ENCODE measurements around the gene ENPP6. TPM values are rescaled to one million over a fixed set of nuclear protein-coding genes. Genes with fewer than 3 reads are reported as not detected.
A peak's percentile ranks its signal among the peaks of the same experiment; 100 is the strongest.

Gene ENPP6
- total RNA-seq, 1 donor from 2014 or later, result 0.76 TPM

DNA sequence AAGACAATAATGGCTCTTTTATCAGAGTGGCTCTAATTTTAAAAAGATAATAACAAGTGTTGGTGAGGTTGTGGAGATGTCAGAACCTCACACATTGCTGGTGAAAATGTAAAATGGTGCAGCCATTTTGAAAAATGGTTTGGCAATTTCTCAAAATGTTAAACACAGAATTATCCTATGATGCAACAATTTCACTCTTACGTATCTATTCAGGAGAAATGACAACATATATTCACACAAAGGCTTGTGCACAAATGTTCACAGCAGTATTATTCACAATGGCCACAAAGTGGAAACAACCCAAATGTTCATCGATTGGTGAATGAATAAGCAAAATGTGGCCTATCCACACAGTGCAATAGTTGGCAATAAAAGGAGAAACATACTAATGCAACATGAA is 24.7 kb downstream of the ENPP6 start:
- DNase-seq (ENCODE audit: extremely low read depth, low read depth, low spot score), result no peak

DNA sequence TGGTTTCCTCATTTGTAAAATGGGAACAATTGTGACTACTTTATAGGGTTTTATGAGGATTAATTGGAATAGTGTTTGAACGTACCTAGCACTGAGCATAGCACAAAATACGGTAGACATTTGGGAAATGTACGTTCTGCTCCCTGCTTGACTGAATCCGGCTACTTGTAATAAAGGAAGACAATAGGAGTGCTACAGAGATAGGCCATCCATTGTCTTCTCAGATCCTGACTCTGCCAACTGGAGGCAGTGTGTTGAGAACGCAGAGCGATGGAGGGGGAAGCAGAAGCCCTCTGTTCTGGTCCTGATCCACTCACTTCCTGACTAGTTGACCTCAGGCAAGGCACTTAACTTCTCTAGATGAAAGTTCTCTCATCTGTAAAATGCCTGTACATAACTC is 26.4 kb downstream of the ENPP6 start:
- DNase-seq (ENCODE audit: extremely low read depth, low read depth, low spot score), result no peak

DNA sequence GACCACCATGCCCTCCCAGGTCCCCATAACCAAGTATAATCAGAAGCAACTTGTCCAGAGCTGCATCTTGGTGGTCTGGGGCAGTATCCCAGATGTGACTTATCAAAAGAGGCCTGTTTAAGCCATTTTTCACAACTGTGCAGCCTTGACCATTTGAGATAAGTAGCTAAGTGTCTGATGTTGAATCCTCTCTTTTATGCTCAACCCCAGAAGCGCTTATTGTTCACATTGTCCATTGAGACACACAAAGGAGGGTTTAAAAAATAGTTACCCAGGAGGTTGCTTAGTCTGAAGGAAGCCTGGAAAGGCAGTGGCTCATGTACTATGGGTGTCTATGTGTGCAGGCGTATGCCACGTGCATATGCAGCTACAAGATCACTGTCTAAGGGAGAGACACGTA is 27.0 kb downstream of the ENPP6 start:
- no peak for DNase-seq (ENCODE audit: extremely low read depth, low read depth, low spot score)

DNA sequence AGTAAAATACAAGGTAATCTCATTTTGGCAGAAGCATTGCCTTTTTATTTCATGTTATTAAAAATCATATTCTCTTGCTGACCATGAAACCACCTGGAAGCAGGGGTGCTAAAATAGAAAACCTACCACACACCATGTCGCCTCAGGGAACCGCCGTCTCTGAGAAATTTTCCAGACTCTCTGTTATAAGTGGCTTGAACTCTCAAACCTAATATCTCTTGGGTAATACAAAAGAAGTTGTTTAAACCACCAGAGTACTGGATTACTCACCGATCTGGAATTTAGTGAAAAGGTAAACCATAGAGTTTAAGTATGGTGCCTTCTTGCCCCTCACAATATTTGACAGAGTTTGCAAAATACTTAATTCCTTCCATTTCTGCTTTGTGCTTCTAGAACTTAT is 27.7 kb downstream of the ENPP6 start:
- DNase-seq (ENCODE audit: extremely low read depth, low read depth, low spot score), result no peak

DNA sequence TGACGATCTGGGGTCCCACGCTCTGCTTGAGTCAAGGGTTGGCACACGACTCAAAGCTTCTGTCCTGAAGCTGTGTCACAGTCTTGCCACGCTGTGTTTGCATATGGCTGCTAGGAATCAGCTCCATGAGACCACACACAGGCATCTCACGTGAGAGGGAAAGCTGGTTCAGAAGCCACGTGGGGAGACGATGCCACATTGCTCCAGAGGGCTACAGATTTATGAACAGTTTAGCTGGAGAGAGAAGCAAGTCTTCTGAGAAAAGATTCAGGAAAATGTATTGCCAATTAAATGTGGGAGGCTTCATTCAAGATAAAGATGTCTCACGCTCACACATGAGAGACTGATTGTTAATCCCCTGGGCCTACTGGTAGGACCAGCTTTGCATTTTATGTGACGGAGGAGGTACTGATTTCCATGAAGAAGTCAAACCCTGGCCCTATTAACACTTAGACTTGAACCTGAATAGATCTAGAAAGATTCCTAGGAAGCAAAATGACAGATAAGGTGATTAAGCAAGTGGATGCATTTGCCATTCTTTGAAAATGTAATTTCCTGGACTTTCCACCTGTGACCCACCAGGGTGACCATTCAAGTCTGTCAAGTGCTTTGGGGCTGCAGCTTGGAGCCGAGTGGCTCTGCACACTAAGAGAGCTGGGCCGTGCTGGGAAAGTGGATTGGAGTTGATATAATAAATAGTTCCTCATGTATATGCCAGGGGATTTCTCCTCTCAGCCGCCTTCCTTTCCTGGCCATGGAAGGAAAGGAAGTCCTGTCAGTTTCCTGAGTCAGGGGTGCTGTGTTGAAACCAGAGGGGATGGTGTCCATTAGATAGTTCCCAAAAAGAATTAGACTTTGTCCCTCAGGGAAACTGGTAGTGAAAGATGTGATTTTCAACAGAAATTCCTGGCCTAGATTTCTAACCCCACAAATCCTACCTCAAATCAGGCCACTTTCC is 29.0 kb downstream of the ENPP6 start:
- DNase-seq (ENCODE audit: extremely low read depth, low read depth, low spot score), result no peak

DNA sequence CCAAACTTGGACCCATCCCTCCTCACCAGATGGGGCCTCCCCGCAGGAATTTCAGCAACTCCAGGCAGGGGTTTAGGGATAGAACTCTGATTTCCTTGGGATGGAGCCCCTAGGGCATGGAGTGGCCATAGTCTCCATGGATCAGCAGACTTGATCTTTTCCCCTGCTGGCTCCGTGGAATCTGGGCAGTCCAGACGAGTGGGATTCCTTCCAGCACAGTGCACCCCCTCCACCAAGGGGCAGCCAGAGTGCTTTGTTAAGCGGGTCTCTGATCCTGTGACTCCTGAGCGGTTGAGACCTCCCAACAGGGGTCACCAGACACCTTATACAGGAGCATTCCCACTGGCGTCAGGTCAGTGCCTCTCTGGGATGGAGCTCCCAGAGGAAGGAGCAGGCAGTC is 40.4 kb downstream of the ENPP6 start:
- no peak for DNase-seq (ENCODE audit: extremely low read depth, low read depth, low spot score)

DNA sequence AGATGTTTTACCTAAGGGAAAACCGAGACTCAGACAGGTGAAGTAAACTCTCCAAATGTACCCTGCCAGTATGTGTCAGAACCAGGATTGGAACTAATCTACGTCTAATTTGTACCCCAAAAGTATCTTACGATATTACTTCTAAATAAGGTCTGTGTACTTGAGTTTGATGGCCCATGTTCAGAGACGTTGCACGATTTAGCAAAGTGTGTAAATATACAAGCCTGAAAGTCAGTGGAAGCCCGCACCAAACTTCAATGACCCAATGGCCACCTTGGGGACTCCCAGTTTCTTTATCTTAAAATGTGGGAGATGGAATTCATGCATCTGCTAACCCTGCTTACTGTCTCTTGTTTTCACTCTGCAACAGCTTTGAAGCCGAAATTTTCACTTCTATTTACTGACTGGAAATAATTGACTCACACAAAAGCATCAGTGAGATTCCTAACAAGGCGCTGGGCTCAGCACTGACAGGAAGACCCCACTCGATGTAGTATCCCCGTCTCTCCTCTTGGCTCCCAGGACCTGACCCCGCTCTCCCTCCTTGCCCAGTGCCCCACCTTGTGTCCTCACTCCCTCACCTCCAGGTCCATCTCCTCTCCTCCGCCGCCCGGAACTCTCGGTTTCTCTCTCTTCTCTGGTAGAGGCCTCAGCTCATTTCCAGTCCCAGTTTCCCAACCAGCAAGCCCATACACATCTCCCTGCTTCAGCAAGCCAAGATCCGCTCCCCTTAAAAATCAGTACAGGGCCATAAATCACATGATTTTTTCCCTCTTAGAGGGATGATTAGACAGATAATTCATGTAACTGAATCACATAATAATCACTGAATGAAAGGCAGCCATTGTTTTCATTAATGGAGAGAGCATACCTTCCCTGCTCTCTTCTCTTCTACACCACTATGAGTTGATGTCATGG is 42.8 kb downstream of the ENPP6 start:
- DNase-seq (ENCODE audit: extremely low read depth, low read depth, low spot score), result no peak

DNA sequence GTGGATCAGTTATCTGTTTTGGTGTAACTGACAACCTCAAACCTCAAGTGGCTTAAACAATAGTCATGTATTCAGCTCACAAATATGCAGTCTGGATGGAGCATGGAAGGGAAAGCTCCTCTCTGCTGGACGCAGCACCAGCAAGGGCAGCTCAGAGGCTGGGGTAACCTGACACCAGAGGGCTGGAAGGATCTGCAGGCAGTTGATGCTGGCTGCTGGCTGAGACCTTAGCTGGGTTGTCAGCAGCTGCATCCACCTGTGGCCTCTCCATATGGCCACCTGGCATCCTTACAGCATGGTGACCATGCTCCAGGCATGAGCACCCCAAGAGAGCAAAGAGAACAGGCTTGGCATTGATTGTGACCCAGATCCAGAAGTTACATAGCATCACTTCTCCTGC is 46.7 kb downstream of the ENPP6 start:
- no peak for DNase-seq (ENCODE audit: extremely low read depth, low read depth, low spot score)

DNA sequence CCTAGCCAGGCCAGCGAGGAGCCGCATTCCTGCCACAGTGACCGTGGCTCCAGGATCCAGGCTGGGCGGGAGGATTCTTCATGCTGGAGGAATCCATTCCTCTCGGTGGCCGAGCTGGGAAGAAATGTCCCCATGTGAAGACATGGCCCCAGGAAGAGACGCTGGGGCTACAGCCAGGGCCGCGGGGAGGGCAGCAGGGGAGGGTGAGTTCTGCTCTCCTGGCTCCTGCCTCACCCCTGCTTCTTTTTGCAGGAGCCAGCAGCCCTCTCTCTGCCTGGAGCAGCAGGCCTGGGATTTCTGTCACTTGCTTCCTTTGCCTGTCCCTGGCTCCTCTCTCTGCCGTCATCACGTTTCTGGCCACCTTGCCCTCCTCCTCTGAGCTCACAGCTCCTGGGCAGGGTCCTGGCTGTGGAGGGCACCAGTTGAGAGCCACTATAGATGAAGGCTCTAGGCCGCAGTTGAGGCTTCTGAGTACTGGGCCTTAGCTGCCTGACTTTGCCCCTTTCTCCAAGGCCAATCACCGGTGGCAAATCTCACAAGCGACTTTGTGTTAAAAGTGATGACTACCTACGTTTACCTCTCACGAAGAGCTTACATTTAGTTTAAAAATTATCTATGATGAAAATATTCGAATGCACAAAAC is 48.3 kb downstream of the ENPP6 start:
- no peak for DNase-seq (ENCODE audit: extremely low read depth, low read depth, low spot score)

DNA sequence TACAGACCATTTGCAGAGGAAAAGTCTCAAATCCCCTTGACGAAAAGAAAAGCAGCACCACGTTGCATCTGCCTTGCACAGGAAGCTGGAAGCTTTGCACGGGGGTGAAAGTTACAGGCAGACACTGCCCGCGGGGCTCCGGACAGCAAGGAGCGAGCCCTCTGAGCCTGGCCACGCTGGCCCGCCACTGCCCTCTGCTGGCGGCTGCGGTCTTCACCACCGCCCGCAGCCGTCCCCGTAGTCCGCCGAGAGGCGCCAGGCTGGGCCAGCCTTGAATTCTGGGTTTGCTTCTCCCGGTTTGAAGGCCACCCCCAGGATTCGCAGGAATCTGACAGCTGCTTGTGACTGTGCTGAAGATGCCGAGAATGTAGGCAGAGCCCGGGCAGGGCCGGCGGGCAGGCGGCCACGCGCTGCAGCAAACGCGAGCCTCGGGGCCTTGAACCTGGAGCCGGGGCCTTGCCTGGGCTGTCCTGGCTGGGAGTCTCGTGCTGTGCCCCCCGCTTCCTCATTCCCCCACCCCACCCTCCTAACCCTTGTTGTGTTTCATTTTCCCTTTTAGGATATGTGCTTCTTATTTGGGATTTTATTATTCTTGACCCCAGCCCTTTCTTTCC is 49.2 kb downstream of the ENPP6 start:
- DNase-seq (ENCODE audit: extremely low read depth, low read depth, low spot score), result peak; percentile 9

DNA sequence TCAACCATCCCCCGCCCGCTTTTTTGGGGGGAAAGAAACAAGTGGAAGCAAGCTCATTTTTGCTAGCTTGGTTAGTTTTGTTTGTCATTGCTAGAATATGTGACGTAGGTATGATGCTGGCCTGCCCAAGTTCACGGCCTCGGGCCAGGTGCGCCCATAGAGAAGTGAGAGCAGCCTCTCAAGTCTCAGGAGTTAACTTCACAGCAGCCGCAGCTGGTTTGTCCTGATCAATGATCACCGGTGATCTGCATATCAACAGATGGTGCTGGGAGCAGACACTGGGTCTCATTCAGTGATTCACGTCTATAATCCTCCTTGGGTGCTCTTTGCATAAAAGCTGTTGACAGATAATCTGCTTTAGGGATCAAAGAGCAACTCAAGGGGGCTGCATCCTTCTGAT is 50.1 kb downstream of the ENPP6 start:
- no peak for DNase-seq (ENCODE audit: extremely low read depth, low read depth, low spot score)

DNA sequence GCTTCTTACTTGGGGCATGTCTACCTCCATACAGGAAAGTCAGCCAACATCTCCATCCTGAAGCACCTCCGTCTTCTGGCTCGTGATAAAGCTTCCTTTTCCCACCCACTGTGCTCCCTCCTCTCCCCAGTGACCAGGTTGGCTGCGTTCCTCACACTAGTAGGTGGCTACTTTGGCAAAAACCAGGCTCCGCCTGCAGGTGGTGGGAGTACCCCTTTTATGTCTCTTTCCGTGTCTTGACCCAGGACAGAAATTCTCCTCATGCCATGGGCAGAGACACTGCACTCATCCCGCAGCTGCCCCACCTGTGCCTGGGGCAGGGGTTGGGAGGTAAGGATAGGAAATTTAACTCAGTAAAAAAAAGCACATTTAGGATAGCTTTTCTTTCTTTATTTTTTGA is 50.9 kb downstream of the ENPP6 start:
- no peak for DNase-seq (ENCODE audit: extremely low read depth, low read depth, low spot score)

DNA sequence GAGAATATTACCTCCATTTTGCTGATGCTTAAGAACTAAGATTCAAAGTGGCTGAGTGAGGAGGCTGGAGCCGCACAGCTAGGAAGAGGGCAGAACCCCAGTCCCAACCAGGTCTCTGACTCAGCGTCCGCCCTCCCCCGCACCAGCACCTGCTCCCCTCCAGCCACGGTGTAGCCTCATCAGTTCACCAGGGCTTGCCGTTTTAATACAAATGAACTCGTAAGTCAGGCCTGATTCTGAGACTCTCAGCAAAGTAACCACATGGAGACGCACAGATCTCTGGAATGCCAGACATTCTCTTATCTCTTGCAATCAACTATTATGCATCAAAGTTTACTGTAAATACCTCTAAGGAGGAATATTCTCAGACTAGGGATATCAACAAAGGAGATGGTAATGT is 52.4 kb downstream of the ENPP6 start:
- DNase-seq (ENCODE audit: extremely low read depth, low read depth, low spot score), result no peak

DNA sequence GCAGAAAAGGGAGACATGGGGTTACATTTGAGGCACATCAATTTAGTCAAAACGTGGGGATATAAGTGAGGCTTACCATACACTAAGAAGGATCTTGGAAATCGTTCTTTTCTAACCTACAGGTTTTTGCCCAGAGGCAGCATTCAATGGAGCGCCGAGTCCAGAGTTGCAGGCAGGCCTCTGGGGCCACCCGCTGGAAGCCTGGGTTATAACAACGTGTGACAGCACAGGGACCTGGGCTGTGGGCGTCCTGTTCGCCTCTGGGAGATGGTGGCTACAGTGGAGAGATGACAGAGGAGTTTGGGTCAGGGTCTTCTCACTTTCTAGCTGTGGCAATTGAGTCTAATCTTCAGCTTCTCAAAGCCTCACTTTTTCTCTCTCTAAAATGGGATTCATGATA is 53.9 kb downstream of the ENPP6 start:
- DNase-seq (ENCODE audit: extremely low read depth, low read depth, low spot score), result no peak

DNA sequence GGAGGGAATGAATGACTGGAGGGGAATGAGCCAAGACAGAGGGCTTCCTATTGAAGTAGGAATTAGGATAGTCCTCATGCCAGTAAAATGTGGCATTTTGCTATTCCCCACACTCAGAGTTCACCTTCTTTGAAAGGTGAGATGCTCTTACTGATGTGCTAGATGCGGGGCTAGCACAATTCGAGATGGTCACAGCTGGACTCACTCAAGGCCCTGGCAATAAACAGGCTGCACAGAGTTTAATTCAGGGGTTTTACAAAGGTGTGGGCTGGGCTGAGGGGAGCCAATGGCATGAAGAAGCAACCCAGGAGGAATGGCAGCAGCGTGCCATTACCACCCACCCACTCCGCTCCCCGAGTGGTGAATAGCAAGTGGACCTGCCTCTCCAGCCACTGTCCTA is 55.1 kb downstream of the ENPP6 start:
- DNase-seq (ENCODE audit: extremely low read depth, low read depth, low spot score), result no peak

DNA sequence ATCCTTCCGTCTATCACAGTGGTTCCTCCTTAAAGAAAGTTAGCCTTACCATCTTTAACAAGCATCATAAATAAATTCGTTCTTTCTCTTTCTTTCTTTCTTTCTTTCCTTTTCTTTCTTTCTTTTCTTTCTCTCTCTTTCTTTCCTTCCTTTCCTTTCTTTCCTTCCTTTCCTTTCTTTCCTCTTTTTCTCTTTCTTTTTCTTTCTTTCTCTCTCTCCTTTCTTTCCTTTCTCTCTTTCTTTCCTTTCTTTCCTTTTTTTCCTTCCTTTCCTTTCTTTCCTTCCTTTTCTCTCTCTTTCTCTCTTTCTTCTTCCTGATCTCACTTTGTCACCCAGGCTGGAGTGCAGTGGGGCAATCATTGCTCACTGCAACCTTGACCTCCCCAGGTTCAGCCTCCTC is 60.4 kb downstream of the ENPP6 start:
- no peak for DNase-seq (ENCODE audit: extremely low read depth, low read depth, low spot score)

DNA sequence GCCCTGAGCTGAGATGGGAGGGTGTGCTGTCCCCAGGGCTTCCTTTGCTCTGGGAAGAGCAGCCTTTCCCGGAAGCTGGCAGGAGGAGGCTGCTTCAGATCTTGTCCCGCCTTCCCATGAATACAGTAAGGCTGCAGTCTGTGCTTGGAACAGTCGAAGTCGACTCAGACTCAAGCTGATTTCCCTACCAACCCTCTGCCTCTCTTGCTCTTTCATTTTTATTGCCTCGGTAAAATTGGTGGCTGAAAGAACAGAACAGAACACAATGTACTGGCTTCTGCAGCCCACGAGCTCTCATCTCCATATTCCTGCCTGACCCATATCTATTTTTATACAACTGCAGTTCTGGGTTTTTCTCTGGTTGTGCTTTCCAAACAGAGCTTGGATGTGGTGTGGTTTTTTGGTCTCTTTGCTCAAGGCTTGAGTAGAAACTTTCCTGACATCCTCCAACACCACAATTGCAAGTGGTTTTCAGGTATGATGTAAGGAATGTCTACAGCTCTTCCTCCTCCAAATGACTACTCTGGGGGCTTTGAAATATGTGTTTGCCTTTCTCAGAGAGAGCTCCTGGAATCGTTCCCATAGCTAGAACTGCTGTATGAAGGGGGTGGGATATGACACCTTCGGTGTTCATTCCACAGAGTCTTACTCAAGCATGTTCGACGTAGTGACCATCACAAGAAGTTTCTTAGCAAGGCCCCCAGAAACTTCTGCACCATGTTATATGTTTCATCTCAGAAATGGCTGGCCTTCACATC is 61.3 kb downstream of the ENPP6 start:
- no peak for DNase-seq (ENCODE audit: extremely low read depth, low read depth, low spot score)

DNA sequence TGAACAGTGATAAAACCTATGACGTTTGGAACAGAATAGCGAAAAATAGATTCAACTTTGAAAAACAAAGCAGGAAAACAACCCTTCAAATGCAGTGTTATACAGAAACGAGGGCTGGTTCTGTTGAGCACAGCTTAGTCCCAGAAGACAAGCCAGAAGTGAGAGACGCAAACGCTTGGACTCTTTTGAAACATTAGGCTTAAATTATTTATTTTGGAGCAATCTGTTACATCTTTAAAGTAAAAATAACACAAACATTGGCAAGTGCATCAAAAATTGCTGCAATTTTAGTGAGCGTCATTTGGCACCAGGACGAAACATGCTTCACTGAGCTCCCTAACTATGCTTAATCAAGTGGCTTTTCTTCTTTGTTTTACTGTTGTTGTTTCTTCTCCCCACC is 63.5 kb downstream of the ENPP6 start:
- DNase-seq (ENCODE audit: extremely low read depth, low read depth, low spot score), result no peak

DNA sequence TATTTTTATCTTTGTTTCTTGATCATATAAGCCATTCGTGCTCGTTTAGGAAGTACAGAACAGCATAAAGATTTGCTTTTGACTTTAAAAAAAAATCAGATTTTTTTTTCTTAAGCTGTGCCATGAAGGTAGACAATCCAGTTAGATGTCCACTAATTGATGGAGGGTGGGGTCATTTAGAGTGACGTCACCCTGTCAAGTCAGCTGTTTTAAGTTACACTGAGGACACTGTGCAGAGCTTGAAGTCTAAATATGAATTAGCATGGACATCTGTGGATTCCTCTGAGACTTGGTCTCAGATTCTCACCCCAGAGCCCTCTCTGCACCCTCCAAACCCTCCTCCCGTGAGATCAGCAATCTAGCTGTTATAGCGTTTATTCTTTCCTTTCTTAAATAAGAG is 63.9 kb downstream of the ENPP6 start:
- no peak for DNase-seq (ENCODE audit: extremely low read depth, low read depth, low spot score)

DNA sequence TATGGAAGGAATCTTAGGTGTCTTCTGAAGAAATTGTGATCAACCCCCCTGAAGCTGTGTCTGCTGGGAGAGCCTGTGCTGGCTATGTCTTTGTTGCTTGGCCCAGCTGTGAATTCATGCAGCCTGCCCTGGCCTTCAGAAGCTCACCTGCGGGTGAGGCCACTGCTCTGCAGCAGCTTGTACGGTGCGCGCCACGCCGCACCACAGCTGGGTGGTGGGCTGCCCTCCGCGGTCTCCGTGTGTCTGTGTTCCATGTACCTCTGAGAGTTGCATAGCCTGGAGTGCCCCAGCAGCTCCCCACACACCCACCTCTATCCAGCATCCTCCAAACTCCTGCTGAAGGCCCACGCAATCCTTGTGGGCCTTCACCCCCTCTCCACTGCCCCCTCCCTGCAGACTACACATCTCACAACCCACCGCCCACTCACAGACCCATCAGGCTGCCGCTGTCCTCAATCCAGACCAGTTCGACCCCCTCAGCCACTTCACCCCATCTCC is 65.6 kb downstream of the ENPP6 start:
- DNase-seq (ENCODE audit: extremely low read depth, low read depth, low spot score), result no peak
